ENCODE data around the gene PSMB11.

- TF ChIP-seq TAF1 (IDR thresholded peaks at IDR 0.05; ENCODE audit: borderline replicate concordance, low read depth, low read length) (peak; percentile 76; the same call in 1 of the 2 replicates), POLR2A (IDR thresholded peaks at IDR 0.05; ENCODE audit: low read depth, low read length) (peak; percentile 79)
Observed at GRCh38 chr14:23034498-23035302, 7.3 kb upstream of the PSMB11 start, which contains the start of gene PSMB5.

Data from GM12892 (cell line).